HepG2 (cell line): ENCODE results near the gene MTCL1. TPM values are rescaled to one million over a fixed set of nuclear protein-coding genes. Genes with fewer than 3 reads are reported as not detected.

Source experiments
- ATAC-seq: fragments of 200-7000 bp; cut with Tn5 transposase; 3 replicates; pipeline ENCODE4 v1.9.1; 2020; ENCODE audit warnings: mild to moderate bottlenecking, moderate library complexity
- BruUV-seq: library from RNA; stranded (reverse); fragments of 400-500 nt; replicated peaks from 2 replicates; lab custom pipeline; 2021; lab: Mats Ljungman, UMichigan
- CTCF ChIA-PET: fragments of 300-600 bp; formaldehyde crosslinking; extraction: SDS; loops from one replicate; lab custom pipeline; 2021; ENCODE audit warnings: low total read pairs, inconsistent platforms, low intra/inter-chr PET ratio; lab: Yijun Ruan, JAX
- POLR2A ChIA-PET: fragments of 350-600 bp; sonication (Branson Sonifier 250); formaldehyde crosslinking; loops from one replicate; lab custom pipeline; 2020; ENCODE audit warnings: antibody characterized with exemption, inconsistent platforms; lab: Yijun Ruan, JAX
- DNase-seq: peaks from one replicate; pipeline ENCODE4 v3.0.0-alpha.2; 2015; ENCODE audit warnings: low spot score
- FAIRE-seq: peaks from 3 replicates; lab custom pipeline; 2011; peaks lifted over from hg19 to GRCh38; lab: Jason Lieb, UNC
- H2AFZ ChIP-seq: one replicate; pipeline ENCODE4 v1.6.1; 2011; ENCODE audit warnings: low read length, inconsistent platforms
- H3K27ac ChIP-seq: fragments of 300-600 bp; 3 replicates; pipeline ENCODE4 v1.8.0; 2011; ENCODE audit warnings: mixed run types, mild to moderate bottlenecking, mixed read lengths, low read length, inconsistent platforms; ENCODE audit not compliant: insufficient read depth; ENCODE audit errors: extremely low read length
- H3K27me3 ChIP-seq, 2 experiments: fragments of 200-600 bp in 1 of 2; 2 replicates in 1 of 2; 3 replicates in 1 of 2; pipeline versions ENCODE4 v1.6.0 to v1.8.0; 2011; ENCODE audit warnings: low read length in 2 of 2, mild to moderate bottlenecking in 2 of 2, moderate library complexity in 2 of 2, inconsistent platforms in 1 of 2; ENCODE audit not compliant: insufficient read depth in 2 of 2, control insufficient read depth in 1 of 2
- H3K36me3 ChIP-seq, 2 experiments: fragments of 200-600 bp in 1 of 2; replicated peaks in 1 of 2; 2 replicates in 1 of 2; 3 replicates in 1 of 2; pipeline versions ENCODE4 v1.5.1 to v1.8.0; 2011; ENCODE audit warnings: low read length in 2 of 2, inconsistent platforms in 1 of 2; ENCODE audit not compliant: insufficient read depth in 2 of 2, control insufficient read depth in 1 of 2
- H3K4me1 ChIP-seq: 2 replicates; pipeline ENCODE4 v1.5.1; 2012; ENCODE audit warnings: low read length, inconsistent platforms; ENCODE audit not compliant: insufficient read depth
- H3K4me2 ChIP-seq: 2 replicates; pipeline ENCODE4 v1.6.0; 2011; ENCODE audit warnings: low read depth, low read length, inconsistent platforms
- H3K4me3 ChIP-seq, 3 experiments: fragments of 200-600 bp in 1 of 3; sonication (generic), shearing (Covaris generic) in 1 of 3; replicated peaks in 1 of 3; 2 replicates each; pipeline ENCODE4 v1.5.1; 2011 to 2016; ENCODE audit warnings: low read length in 3 of 3, inconsistent platforms in 2 of 3, low read depth in 2 of 3, mild to moderate bottlenecking in 2 of 3, control low read depth in 1 of 3, mixed read lengths in 1 of 3; ENCODE audit not compliant: insufficient read depth in 1 of 3
- H3K79me2 ChIP-seq: one replicate; pipeline ENCODE4 v1.6.1; 2011; ENCODE audit warnings: low read length, inconsistent platforms; ENCODE audit not compliant: insufficient read depth
- H3K9ac ChIP-seq: 2 replicates; pipeline ENCODE4 v1.6.0; 2011; ENCODE audit warnings: mild to moderate bottlenecking, low read depth, low read length, inconsistent platforms; ENCODE audit not compliant: insufficient read depth
- H3K9me3 ChIP-seq: 2 replicates; pipeline ENCODE4 v1.5.1; 2012; ENCODE audit warnings: mild to moderate bottlenecking, low read length
- H4K20me1 ChIP-seq: 2 replicates; pipeline ENCODE4 v1.6.0; 2011; ENCODE audit warnings: inconsistent platforms, mild to moderate bottlenecking, low read length, moderate library complexity; ENCODE audit not compliant: insufficient read depth
- ARID3A ChIP-seq: IDR thresholded peaks from 2 replicates; pipeline ENCODE4 v1.6.1; 2012; ENCODE audit warnings: low read depth, low read length, improper control_type of control experiment
- THAP11 ChIP-seq: IDR thresholded peaks from 2 replicates; pipeline ENCODE4 v1.6.1; 2016; ENCODE audit warnings: missing biosample characterization, missing genetic modification reagents
- TP53 ChIP-seq: sonication (generic); formaldehyde crosslinking; conservative IDR thresholded peaks from 2 replicates; pipeline ENCODE4 v1.4.0; 2020; ENCODE audit warnings: missing genetic modification reagents
- ZNF251 ChIP-seq: sonication (generic); formaldehyde crosslinking; IDR thresholded peaks from 2 replicates; pipeline ENCODE4 v1.9.0; 2021; ENCODE audit warnings: mild to moderate bottlenecking, missing genetic modification reagents
- WGBS: methylation state at CpG from one replicate; pipeline ENCODE4 v1.1.6; 2017; ENCODE audit warnings: low lambda C conversion rate; 5-methylcytosine and 5-hydroxymethylcytosine counted together
- in situ Hi-C: cut with HindIII; loops from 2 replicates; pipeline ENCODE4 v1.10.0; 2017; ENCODE audit warnings: low pct_unique_long_range_greater_than_20kb; ENCODE audit not compliant: extremely low pct_ligation_motif_present
- intact Hi-C: fragments of 100-400 bp; cut with micrococcal nuclease; formaldehyde crosslinking; loops from one replicate; pipeline ENCODE4 v1.10.0; 2022; ENCODE audit not compliant: unreplicated experiment
- polyA plus RNA-seq, 8 experiments: library from polyadenylated mRNA; depleted of rRNA in 3 of 8; stranded (reverse) in 7 of 8; unstranded in 1 of 8; fragments of >200 nt; fragmentation: Illumina TruSeq in 4 of 8; extraction: Trizol in 4 of 8; gene quantifications; 2 replicates each; pipeline versions ENCODE4 v1.2.1 to v1.2.3, GENCODE V29; 2011 to 2016; ENCODE audit warnings: low read depth in 4 of 8, missing spikeins in 1 of 8, mixed read lengths in 1 of 8; ENCODE audit not compliant: insufficient read depth in 1 of 8
- total RNA-seq, 5 experiments: library from RNA; depleted of rRNA; stranded (reverse); fragments of >200 nt; fragmentation: Illumina TruSeq; extraction: Trizol; gene quantifications; 2 replicates each; pipeline ENCODE4 v1.2.3, GENCODE V29; 2016; ENCODE audit warnings: low read depth in 1 of 5
- TF ChIP-seq, protein P1 (sequence below): sonication (generic); formaldehyde crosslinking; IDR thresholded peaks from 2 replicates; pipeline ENCODE4 v1.8.0; 2022; ENCODE audit warnings: mild to moderate bottlenecking, missing genetic modification reagents; ENCODE audit not compliant: insufficient replicate concordance

The MTCL1 gene
- total and polyA plus RNA-seq, 2 of the 13 experiments (the other 11 are each of a cell fraction or from before 2014, with no cell fraction given): 3.1 to 3.2 TPM

DNA sequence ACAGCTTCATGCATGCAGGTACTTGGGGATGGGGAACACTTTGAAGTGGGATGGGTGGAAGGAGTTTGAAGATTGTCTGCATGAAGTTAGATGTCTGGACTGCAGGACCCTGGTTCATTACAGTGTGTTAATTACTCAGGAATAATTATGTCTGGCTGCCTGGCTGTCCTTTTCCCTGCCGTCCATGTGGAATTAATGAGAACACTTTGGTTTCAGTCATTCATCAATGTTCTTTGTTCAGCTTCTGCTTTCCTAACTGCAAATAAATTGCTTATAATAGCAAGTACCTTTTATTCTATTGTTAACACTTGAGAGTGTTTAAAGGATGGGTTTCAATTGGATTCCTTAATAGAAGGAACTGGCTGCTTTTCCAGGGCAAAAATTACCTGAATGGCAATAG is 35.8 kb downstream of the MTCL1 start (continued):
- TF ChIP-seq ZNF251 (CRISPR knock-in tag) (no peak), THAP11 (CRISPR knock-in tag) (no peak)
- TF ChIP-seq, all 625 proteins: peak for 0

- Histone ChIP-seq H3K36me3 (no peaks in the 10 kb centered on the region), H3K9me3 (no peaks in the 10 kb centered on the region), H2AFZ (no peak overlapping the region), H4K20me1 (no peaks in the 10 kb centered on the region), H3K4me1 (no peaks in the 10 kb centered on the region)
- BruUV-seq: no TSS peak
- CTCF ChIA-PET: no interaction called here
- TF ChIP-seq TP53 (CRISPR knock-in tag) (no peak), ARID3A (no peak)
- TF ChIP-seq, protein P1, sequence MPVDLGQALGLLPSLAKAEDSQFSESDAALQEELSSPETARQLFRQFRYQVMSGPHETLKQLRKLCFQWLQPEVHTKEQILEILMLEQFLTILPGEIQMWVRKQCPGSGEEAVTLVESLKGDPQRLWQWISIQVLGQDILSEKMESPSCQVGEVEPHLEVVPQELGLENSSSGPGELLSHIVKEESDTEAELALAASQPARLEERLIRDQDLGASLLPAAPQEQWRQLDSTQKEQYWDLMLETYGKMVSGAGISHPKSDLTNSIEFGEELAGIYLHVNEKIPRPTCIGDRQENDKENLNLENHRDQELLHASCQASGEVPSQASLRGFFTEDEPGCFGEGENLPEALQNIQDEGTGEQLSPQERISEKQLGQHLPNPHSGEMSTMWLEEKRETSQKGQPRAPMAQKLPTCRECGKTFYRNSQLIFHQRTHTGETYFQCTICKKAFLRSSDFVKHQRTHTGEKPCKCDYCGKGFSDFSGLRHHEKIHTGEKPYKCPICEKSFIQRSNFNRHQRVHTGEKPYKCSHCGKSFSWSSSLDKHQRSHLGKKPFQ (CRISPR knock-in tag): no peak
- TF ChIP-seq, all 625 proteins: peak for 0
- no peak overlapping the region for H3K4me2 ChIP-seq
- H3K27ac ChIP-seq: no peak overlapping the region
- H3K27me3 ChIP-seq: no peaks in the 10 kb centered on the region
- H3K79me2 ChIP-seq: no peaks in the 10 kb centered on the region
- ATAC-seq: no peak
- in situ Hi-C loops (no loop called here), intact Hi-C loops (no loop called here)
- FAIRE-seq: no peak
- WGBS: 94% methylated on average over 7 of the region's 7 CpGs
- H3K4me3 ChIP-seq: no peak overlapping the region
- no peak overlapping the region for H3K9ac ChIP-seq
- no peak for DNase-seq
- POLR2A ChIA-PET: no interaction called here
These were observed 36.2 kb downstream of the MTCL1 start for GRCh38 chr18:8741532-8741931.
